Upper lobe of left lung (tissue), 4 donors: ENCODE data around the gene KLHL30.

Experiments
- EP300 ChIP-seq, 4 donors: sonication (generic); formaldehyde crosslinking; IDR thresholded peaks; one replicate each; pipeline ENCODE4 v1.5.1; 2017; ENCODE audit warnings: antibody characterized with exemption in 4 of 4, control low read depth in 2 of 4
- POLR2A ChIP-seq, 4 donors: fragments of 450-650 bp; IDR thresholded peaks; one replicate each; pipeline ENCODE4 v1.5.1; 2016 to 2017; ENCODE audit warnings: antibody characterized with exemption in 4 of 4, mild to moderate bottlenecking in 2 of 4
- POLR2AphosphoS5 ChIP-seq, 2 donors: sonication (generic); formaldehyde crosslinking; IDR thresholded peaks; one replicate each; pipeline ENCODE4 v1.5.1; 2017; ENCODE audit warnings: antibody characterized with exemption in 2 of 2
- TF ChIP-seq, protein P1 (sequence below), 6 experiments: fragments of 450-650 bp in 4 of 6; fragments of 200-600 bp in 2 of 6; sonication (generic) in 2 of 6; IDR thresholded peaks; one replicate each; pipeline ENCODE4 v1.5.1; 2016 to 2019; ENCODE audit warnings: antibody characterized with exemption in 6 of 6

DNA sequence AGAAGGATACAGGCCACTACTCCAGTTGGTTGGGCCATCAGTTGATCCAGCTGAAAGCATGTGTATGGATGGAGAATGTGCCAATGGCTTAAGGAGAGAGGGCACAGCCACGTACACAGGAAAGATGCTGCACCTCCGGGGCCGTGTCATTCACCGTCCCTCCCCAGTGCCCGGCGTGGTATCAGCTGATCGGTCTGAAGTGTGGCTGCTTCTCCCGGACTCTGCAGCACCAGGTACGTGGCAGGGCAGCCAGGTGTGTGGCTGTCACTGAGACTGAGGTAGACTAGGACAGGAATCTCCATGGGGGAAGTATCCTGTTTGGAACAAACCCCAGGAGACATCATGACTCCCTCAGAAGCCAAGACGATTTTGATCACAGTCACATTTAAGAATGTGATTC is 16.1 kb downstream of the KLHL30 start:
- TF ChIP-seq, protein P1, sequence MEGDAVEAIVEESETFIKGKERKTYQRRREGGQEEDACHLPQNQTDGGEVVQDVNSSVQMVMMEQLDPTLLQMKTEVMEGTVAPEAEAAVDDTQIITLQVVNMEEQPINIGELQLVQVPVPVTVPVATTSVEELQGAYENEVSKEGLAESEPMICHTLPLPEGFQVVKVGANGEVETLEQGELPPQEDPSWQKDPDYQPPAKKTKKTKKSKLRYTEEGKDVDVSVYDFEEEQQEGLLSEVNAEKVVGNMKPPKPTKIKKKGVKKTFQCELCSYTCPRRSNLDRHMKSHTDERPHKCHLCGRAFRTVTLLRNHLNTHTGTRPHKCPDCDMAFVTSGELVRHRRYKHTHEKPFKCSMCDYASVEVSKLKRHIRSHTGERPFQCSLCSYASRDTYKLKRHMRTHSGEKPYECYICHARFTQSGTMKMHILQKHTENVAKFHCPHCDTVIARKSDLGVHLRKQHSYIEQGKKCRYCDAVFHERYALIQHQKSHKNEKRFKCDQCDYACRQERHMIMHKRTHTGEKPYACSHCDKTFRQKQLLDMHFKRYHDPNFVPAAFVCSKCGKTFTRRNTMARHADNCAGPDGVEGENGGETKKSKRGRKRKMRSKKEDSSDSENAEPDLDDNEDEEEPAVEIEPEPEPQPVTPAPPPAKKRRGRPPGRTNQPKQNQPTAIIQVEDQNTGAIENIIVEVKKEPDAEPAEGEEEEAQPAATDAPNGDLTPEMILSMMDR (IDR thresholded peaks at IDR 0.05), result no peak
- TF ChIP-seq POLR2A (IDR thresholded peaks at IDR 0.05), result no peak
- no peak for TF ChIP-seq EP300 (IDR thresholded peaks at IDR 0.05)
- TF ChIP-seq POLR2AphosphoS5 (IDR thresholded peaks at IDR 0.05), result no peak
